Amygdala (tissue), 56 donors: ENCODE measurements around the gene POGLUT2.

Source experiments
- DNase-seq, 56 donors: peaks; one replicate each; lab custom pipeline; 2025; lab: John Stamatoyannopoulos, UW

POGLUT2 gene

GRCh38 chr13:102798581-102799425 lies at the start of gene POGLUT2, which contains the start of gene BIVM:
Gene POGLUT2 (minus strand): TSS chr13:102798976. CDS start chr13:102798670, 306 bp downstream.
Gene BIVM (plus strand): TSS chr13:102799119. CDS start chr13:102807268, 8,149 bp downstream.
- DNase-seq: peak; percentile 20 to 92 (median 80)

GRCh38 chr13:102847272-102848234 lies 48.8 kb upstream of the POGLUT2 start:
- no peak for DNase-seq

GRCh38 chr13:102846261-102847015 lies 47.7 kb upstream of the POGLUT2 start:
- peak in 14 of 56 donors; percentile 7 to 64 (median 44) for DNase-seq

- peak; percentile 71 to 96 (median 89) for DNase-seq
Measured at GRCh38 chr13:102845630-102846260, 47.0 kb upstream of the POGLUT2 start, which contains the start of gene ERCC5. Gene ERCC5 (plus strand): TSS chr13:102846032. CDS start chr13:102846267, 235 bp downstream.

GRCh38 chr13:102845289-102845629 lies 46.5 kb upstream of the POGLUT2 start:
- DNase-seq: no peak

GRCh38 chr13:102839462-102839861 lies 40.7 kb upstream of the POGLUT2 start:
- DNase-seq: no peak

- DNase-seq: no peak
Measured at GRCh38 chr13:102838982-102839381, 40.2 kb upstream of the POGLUT2 start.

GRCh38 chr13:102838273-102838672 lies 39.5 kb upstream of the POGLUT2 start:
- DNase-seq: no peak

GRCh38 chr13:102836471-102836870 lies 37.7 kb upstream of the POGLUT2 start:
- DNase-seq: no peak

- peak in 1 of 56 donors; percentile 3 for DNase-seq
Measured at GRCh38 chr13:102830646-102831045, 31.9 kb upstream of the POGLUT2 start.

GRCh38 chr13:102825921-102826706 lies 27.3 kb upstream of the POGLUT2 start:
- DNase-seq: no peak

GRCh38 chr13:102825400-102825799 lies 26.6 kb upstream of the POGLUT2 start:
- DNase-seq: no peak

- no peak for DNase-seq
Measured at GRCh38 chr13:102817907-102818306, 19.1 kb upstream of the POGLUT2 start.

- no peak for DNase-seq
Measured at GRCh38 chr13:102817241-102817640, 18.5 kb upstream of the POGLUT2 start.

GRCh38 chr13:102816708-102817107 lies 17.9 kb upstream of the POGLUT2 start:
- no peak for DNase-seq

GRCh38 chr13:102815788-102816187 lies 17.0 kb upstream of the POGLUT2 start:
- DNase-seq: no peak

GRCh38 chr13:102814793-102815192 lies 16.0 kb upstream of the POGLUT2 start:
- no peak for DNase-seq

GRCh38 chr13:102814025-102814607 lies 15.3 kb upstream of the POGLUT2 start:
- DNase-seq: no peak
